GM19351 (cell line): ENCODE results near the gene PEAR1.

Source experiments
- ATAC-seq: cut with Tn5 transposase; IDR thresholded peaks from one replicate; pipeline ENCODE4 v1.9.1; 2021; ENCODE audit warnings: mild to moderate bottlenecking, moderate library complexity; ENCODE audit not compliant: unreplicated experiment

The PEAR1 gene

GRCh38 chr1:156899956-156900718 is 6.6 kb downstream of the PEAR1 start:
- no peak for ATAC-seq

DNA sequence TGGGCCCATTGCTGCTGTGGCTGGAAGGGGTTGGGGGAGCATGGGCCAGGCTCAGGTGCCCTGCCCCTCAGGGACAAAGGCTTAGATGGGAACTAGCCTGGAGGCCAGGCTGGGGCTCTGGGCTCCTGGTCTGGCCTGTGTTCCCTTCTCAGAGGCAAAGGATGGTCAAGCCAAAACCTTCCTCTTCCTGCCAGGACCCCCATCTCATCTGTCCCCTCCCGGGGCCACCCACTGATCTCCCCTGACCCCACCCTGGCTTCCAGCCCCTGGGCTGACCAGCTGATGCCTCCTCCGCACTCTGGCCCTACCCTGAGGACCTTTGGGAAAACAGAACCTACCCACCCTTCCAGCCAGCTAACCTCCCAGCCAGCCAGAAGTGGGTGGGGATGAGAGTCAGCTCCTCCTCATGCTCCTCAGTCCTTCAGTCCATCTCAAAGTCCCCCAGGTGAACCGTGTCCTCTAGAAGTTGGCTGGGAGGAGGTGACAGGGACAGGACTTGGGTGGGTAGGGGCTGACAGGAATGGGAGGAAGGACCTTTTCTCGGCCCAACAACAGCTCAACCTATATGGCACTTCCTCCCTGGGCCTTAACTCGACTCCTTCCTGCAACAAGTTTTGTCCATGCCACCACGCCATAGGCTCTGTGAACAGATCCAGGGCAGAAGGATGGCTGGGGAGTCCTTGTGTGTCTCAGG is 7.5 kb downstream of the PEAR1 start:
- no peak for ATAC-seq

GRCh38 chr1:156901590-156901900 is 8.0 kb downstream of the PEAR1 start:
- no peak for ATAC-seq

GRCh38 chr1:156901966-156902915 is 8.7 kb downstream of the PEAR1 start:
- no peak for ATAC-seq

DNA sequence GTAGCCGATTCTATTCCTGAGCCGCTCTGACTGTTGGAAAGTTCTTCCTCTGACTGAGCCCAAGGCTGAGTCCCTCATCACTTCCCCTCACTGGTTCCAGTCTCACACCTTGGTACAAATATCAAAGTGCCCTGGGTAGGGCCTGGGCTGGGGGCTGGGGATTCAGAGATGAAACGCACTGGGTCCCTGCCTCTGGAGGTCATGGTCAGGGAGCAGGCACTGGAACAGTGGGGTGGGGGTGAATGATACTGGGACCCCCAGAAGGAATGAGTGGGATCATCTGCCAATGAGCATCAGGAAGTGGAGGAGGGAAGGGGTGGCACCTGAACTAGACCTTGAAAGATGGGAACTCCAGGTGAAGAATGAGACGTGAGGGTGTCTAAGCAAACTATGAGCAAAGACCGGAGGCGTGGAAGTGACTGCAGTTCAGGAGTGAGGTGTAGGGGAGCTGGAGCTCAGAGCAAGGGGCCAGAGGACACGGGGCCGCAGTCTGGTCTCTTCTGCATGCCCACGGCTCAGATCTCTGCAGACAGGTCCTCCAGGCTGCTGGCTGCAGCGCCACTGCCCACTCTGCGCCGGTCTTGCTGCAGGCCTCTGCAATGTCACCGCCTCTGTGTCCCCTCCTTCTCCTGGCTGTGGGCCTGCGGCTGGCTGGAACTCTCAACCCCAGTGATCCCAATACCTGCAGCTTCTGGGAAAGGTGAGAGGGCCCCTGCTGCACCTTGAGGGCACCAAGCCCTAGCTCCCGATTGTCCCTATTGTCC is 10.0 kb downstream of the PEAR1 start:
- ATAC-seq: no peak

GRCh38 chr1:156904187-156904959 is 10.9 kb downstream of the PEAR1 start:
- no peak for ATAC-seq

- no peak for ATAC-seq
These were observed 11.7 kb downstream of the PEAR1 start for GRCh38 chr1:156905176-156905575.

GRCh38 chr1:156905651-156906050 is 12.1 kb downstream of the PEAR1 start:
- no peak for ATAC-seq

DNA sequence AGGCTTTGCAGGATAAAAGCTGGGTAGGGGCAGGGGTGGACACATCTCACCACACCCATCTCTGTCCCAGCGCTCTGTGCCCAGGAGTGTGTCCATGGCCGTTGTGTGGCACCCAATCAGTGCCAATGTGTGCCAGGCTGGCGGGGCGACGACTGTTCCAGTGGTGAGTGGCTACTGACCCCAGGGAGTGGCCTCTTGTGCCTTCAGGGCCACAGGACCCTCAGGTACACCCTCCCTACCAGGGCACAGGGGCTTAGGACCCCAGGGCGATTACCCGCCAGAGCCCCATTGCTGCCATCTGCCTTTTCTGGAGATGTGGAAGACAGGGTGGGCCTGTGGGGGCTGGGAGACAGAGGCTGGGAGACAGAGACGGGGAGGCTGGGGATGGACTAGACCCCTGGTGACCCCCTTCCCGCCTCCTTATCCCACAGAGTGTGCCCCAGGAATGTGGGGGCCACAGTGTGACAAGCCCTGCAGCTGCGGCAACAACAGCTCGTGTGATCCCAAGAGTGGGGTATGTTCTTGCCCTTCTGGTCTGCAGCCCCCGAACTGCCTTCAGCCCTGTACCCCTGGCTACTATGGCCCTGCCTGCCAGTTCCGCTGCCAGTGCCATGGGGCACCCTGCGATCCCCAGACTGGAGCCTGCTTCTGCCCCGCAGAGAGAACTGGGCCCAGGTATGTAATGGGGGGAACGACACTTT is 12.8 kb downstream of the PEAR1 start:
- no peak for ATAC-seq

- ATAC-seq: no peak
These were observed 15.0 kb downstream of the PEAR1 start for GRCh38 chr1:156908541-156908940.

DNA sequence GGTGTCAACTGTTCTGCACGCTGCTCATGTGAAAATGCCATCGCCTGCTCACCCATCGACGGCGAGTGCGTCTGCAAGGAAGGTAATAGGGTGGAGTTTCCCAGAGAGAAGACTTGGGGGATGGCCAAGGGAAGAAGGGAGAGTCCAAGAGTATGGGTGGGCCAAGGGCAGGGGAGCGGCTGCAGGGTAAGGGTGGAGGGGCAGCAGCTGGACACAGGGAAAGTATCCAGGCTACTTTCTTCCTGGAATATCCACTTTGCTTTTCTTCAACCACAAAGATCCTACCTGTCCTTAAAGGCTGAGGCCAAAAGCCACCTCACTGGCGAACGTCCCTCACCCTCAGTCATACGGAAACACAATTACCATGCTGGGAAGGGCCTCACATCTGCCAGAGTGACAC is 15.4 kb downstream of the PEAR1 start:
- ATAC-seq: no peak

- no peak for ATAC-seq
These were observed 16.2 kb downstream of the PEAR1 start for GRCh38 chr1:156909671-156910070.

GRCh38 chr1:156910309-156910782 is 16.8 kb downstream of the PEAR1 start:
- no peak for ATAC-seq

- ATAC-seq: no peak
These were observed 18.2 kb downstream of the PEAR1 start for GRCh38 chr1:156911577-156912298.

DNA sequence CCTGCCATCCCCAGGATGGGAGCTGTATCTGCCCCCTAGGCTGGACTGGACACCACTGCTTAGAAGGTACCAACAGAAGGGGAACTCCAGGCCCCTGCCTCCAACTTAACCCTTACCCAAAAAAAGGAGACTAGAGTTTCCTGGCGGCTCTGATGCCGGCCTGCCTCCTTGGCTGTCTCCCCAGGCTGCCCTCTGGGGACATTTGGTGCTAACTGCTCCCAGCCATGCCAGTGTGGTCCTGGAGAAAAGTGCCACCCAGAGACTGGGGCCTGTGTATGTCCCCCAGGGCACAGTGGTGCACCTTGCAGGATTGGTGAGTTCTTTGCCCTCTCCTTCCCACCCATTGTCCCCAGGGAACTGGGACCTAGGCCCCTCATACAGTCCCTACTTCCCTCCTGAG is 18.8 kb downstream of the PEAR1 start:
- no peak for ATAC-seq

DNA sequence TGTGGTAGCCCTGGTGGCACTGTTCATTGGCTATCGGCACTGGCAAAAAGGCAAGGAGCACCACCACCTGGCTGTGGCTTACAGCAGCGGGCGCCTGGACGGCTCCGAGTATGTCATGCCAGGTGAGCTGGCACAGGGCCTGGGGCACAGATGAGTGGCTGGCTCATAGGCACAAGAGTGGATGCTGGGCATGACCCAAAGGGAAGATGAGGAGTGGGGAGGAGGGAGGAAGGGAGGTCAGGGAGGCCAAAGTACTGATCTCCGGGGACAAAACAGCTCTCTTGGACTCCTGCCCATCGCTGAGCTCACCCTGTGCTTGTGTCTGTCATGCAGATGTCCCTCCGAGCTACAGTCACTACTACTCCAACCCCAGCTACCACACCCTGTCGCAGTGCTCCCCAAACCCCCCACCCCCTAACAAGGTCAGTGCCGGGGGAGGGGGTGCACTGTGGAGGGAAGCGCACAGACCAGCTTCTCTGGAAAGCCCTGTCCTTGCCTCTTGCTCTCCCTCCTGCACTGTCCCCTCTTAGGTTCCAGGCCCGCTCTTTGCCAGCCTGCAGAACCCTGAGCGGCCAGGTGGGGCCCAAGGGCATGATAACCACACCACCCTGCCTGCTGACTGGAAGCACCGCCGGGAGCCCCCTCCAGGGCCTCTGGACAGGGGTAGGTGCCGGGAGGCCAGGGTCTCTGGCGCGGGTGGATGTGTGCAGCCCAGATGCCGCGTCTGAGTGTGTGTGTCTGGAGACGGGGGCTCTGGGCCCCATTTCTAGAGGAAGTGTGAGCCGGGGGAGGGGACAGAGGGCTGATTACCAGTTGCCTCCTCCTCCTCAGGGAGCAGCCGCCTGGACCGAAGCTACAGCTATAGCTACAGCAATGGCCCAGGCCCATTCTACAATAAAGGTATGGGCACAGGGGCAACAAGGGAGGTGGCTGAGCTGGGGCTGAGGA is 19.6 kb downstream of the PEAR1 start:
- ATAC-seq: no peak

- ATAC-seq: no peak
These were observed 20.4 kb downstream of the PEAR1 start for GRCh38 chr1:156913809-156914387.
